Fibroblast of skin of right quadriceps (primary cell): ENCODE results near the gene ARL2.
"Not testable (repeated sequence)": the region's sequence is repeated elsewhere in the genome, so short reads cannot be mapped to it uniquely, and the experiment has no call there.

ENCODE experiments used
- DNase-seq: peaks from one replicate; pipeline ENCODE4 v3.0.0-alpha.2; 2013

ARL2 gene

GRCh38 chr11:65008873-65009272, 5.1 kb upstream of the ARL2 start:
- DNase-seq = no peak

GRCh38 chr11:65013130-65013887, 651 bp upstream of the ARL2 start:
- peak; percentile 87 for DNase-seq

GRCh38 chr11:65014726-65015227, 817 bp downstream of the ARL2 start:
- no peak for DNase-seq

GRCh38 chr11:65016705-65017104, 2.7 kb downstream of the ARL2 start:
- no peak for DNase-seq

- no peak for DNase-seq
Observed at GRCh38 chr11:65017937-65018336, 4.0 kb downstream of the ARL2 start.

GRCh38 chr11:65019824-65020223, 5.9 kb downstream of the ARL2 start:
- no peak for DNase-seq

GRCh38 chr11:65021003-65021402, 7.0 kb downstream of the ARL2 start:
- DNase-seq = no peak

- no peak for DNase-seq
Observed at GRCh38 chr11:65021509-65021908, 7.5 kb downstream of the ARL2 start.

GRCh38 chr11:65023502-65023901, 9.5 kb downstream of the ARL2 start:
- DNase-seq = not testable (repeated sequence)

GRCh38 chr11:65026810-65027209, 12.8 kb downstream of the ARL2 start:
- no peak for DNase-seq

- DNase-seq = peak; percentile 96
Observed at GRCh38 chr11:65027213-65028067, 13.5 kb downstream of the ARL2 start, which contains the start of gene SNX15. SNX15 (plus strand) TSS chr11:65027439; CDS start chr11:65027538, 99 bp downstream.

- no peak for DNase-seq
Observed at GRCh38 chr11:65032216-65032615, 18.3 kb downstream of the ARL2 start.

- DNase-seq = no peak
Observed at GRCh38 chr11:65034423-65034822, 20.5 kb downstream of the ARL2 start.

- no peak for DNase-seq
Observed at GRCh38 chr11:65035579-65035978, 21.6 kb downstream of the ARL2 start.

GRCh38 chr11:65036931-65037330, 23.0 kb downstream of the ARL2 start:
- no peak for DNase-seq

- no peak for DNase-seq
Observed at GRCh38 chr11:65040520-65040846, 26.5 kb downstream of the ARL2 start.

- peak; percentile 96 for DNase-seq
Observed at GRCh38 chr11:65040847-65041622, 27.1 kb downstream of the ARL2 start, which contains the start of gene SAC3D1. SAC3D1 (plus strand) TSS chr11:65041210; CDS start chr11:65041293, 83 bp downstream.

- no peak for DNase-seq
Observed at GRCh38 chr11:65042891-65043290, 28.9 kb downstream of the ARL2 start.

GRCh38 chr11:65043881-65044501, 30.0 kb downstream of the ARL2 start:
- DNase-seq = peak; percentile 11

- DNase-seq = no peak
Observed at GRCh38 chr11:65045061-65045460, 31.1 kb downstream of the ARL2 start.

- DNase-seq = no peak
Observed at GRCh38 chr11:65045728-65046127, 31.8 kb downstream of the ARL2 start.

- DNase-seq = no peak
Observed at GRCh38 chr11:65047581-65048422, 33.8 kb downstream of the ARL2 start.
